ENCODE results near the gene ULK1.

Gene ULK1

GRCh38 chr12:131897276-131897675 lies 2.9 kb downstream of the ULK1 start:
- no peak for TF ChIP-seq CTCF (IDR thresholded peaks at IDR 0.05; ENCODE audit: extremely low read depth, missing control alignments)
- DNase-seq (ENCODE audit: low spot score): no peak

- no peak for TF ChIP-seq CTCF (IDR thresholded peaks at IDR 0.05; ENCODE audit: extremely low read depth, missing control alignments)
- no peak for DNase-seq (ENCODE audit: low spot score)
These were observed 3.5 kb downstream of the ULK1 start for GRCh38 chr12:131897875-131898274.

GRCh38 chr12:131900397-131900796 lies 6.0 kb downstream of the ULK1 start:
- no peak for DNase-seq (ENCODE audit: low spot score)
- TF ChIP-seq CTCF (IDR thresholded peaks at IDR 0.05; ENCODE audit: extremely low read depth, missing control alignments): no peak

GRCh38 chr12:131901431-131902331 lies 7.3 kb downstream of the ULK1 start:
- no peak for TF ChIP-seq CTCF (IDR thresholded peaks at IDR 0.05; ENCODE audit: extremely low read depth, missing control alignments)
- no peak for DNase-seq (ENCODE audit: low spot score)

GRCh38 chr12:131902332-131903241 lies 8.2 kb downstream of the ULK1 start:
- DNase-seq (ENCODE audit: low spot score): no peak
- no peak for TF ChIP-seq CTCF (IDR thresholded peaks at IDR 0.05; ENCODE audit: extremely low read depth, missing control alignments)

- TF ChIP-seq CTCF (IDR thresholded peaks at IDR 0.05; ENCODE audit: extremely low read depth, missing control alignments): no peak
- no peak for DNase-seq (ENCODE audit: low spot score)
These were observed 9.1 kb downstream of the ULK1 start for GRCh38 chr12:131903270-131904255.
